HCT116 (cell line): ENCODE measurements around the gene OPN1SW.

ENCODE experiments used
- POLR2AphosphoS5 ChIP-seq: IDR thresholded peaks from 2 replicates; pipeline ENCODE4 v1.6.1; 2011; ENCODE audit warnings: mild to moderate bottlenecking, low read depth, low read length, moderate library complexity
- ZFX ChIP-seq: fragments of 450-650 bp; IDR thresholded peaks from 2 replicates; pipeline ENCODE4 v1.6.1; 2017
- TF ChIP-seq, protein P1 (sequence below), 3 experiments: fragments of 200-600 bp in 1 of 3; sonication (generic) in 1 of 3; IDR thresholded peaks in 2 of 3; conservative IDR thresholded peaks in 1 of 3; 2 replicates each; pipeline ENCODE4 v1.5.1; 2012 to 2017; ENCODE audit warnings: low read depth in 2 of 3, low read length in 2 of 3, antibody characterized with exemption in 1 of 3, borderline replicate concordance in 1 of 3, control low read depth in 1 of 3, mild to moderate bottlenecking in 1 of 3, mixed read lengths in 1 of 3, mixed run types in 1 of 3, moderate library complexity in 1 of 3; ENCODE audit not compliant: insufficient read depth in 1 of 3

DNA sequence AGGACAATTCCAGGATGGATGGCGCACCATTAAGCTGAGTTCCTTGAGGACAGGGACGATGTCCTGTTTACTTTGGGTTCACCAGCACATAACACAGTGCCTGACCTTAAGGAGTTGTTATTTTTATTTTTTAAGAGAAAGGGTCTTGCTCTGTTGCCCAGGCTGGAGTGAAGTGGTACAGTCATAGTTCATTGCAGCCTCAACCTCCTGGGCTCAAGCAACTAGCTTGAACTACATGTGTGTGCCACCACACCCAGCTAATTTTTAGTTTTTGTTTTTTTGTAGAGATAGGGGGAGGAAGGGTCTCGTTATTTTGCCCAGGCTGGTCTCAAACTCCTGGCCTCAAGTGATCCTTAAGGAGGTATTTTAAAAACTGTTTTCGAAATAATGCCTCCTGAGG is 38.2 kb downstream of the OPN1SW start:
- TF ChIP-seq, protein P1, sequence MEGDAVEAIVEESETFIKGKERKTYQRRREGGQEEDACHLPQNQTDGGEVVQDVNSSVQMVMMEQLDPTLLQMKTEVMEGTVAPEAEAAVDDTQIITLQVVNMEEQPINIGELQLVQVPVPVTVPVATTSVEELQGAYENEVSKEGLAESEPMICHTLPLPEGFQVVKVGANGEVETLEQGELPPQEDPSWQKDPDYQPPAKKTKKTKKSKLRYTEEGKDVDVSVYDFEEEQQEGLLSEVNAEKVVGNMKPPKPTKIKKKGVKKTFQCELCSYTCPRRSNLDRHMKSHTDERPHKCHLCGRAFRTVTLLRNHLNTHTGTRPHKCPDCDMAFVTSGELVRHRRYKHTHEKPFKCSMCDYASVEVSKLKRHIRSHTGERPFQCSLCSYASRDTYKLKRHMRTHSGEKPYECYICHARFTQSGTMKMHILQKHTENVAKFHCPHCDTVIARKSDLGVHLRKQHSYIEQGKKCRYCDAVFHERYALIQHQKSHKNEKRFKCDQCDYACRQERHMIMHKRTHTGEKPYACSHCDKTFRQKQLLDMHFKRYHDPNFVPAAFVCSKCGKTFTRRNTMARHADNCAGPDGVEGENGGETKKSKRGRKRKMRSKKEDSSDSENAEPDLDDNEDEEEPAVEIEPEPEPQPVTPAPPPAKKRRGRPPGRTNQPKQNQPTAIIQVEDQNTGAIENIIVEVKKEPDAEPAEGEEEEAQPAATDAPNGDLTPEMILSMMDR (IDR thresholded peaks at IDR 0.05 in 2 of 3, conservative IDR thresholded peaks at IDR 0.05 in 1 of 3; ENCODE audit: borderline replicate concordance in 1 of 3, insufficient read depth in 1 of 3, low read depth in 2 of 3, low read length in 2 of 3): no peak
- TF ChIP-seq POLR2AphosphoS5 (no peak), ZFX (no peak)
